ENCODE measurements around the gene PRKAG2. TPM values are rescaled to one million over a fixed set of nuclear protein-coding genes. Genes with fewer than 3 reads are reported as not detected.
A peak's percentile ranks its signal among the peaks of the same experiment; 100 is the strongest.

PRKAG2 gene
- total and polyA plus RNA-seq, 8 donors = 19.9 to 302 (median 60.9) TPM

DNA sequence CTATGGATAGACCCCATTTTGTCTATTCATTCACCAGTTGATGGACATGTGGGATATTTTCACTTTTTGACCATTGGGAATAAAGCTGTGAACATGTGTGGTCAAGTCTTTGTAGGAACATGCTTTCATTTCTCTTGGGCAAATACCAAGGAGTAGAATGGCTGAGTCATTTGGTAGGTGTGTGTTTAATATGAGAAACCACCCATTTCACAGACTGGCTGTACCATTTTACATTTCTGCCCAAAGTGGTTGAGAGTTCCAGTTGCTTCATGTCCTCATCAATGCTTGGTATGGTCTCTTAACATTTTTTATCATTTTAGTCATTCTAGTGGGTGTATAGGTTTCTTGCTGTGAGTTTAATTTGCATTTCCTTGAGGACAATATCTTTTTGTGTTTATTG, 232.4 kb downstream of the PRKAG2 start:
- DNase-seq = no peak
- H3K27me3 ChIP-seq = no peaks in the 10 kb centered on the region
- H3K4me1 ChIP-seq = peaks cover 0 to 13% (median 5%) of the 10 kb centered on the region in 4 donors
- no peak overlapping the region for H3K4me3 ChIP-seq
- H3K36me3 ChIP-seq = no peaks in the 10 kb centered on the region
- H3K27ac ChIP-seq = no peak overlapping the region
- intact Hi-C loops (cut with DNase I; ENCODE audit: low total_unique reads) = no loop called here
- TF ChIP-seq EP300 (IDR thresholded peaks at IDR 0.05) = no peak
- TF ChIP-seq POLR2AphosphoS5 (IDR thresholded peaks at IDR 0.05) = no peak
- TF ChIP-seq, protein P1, sequence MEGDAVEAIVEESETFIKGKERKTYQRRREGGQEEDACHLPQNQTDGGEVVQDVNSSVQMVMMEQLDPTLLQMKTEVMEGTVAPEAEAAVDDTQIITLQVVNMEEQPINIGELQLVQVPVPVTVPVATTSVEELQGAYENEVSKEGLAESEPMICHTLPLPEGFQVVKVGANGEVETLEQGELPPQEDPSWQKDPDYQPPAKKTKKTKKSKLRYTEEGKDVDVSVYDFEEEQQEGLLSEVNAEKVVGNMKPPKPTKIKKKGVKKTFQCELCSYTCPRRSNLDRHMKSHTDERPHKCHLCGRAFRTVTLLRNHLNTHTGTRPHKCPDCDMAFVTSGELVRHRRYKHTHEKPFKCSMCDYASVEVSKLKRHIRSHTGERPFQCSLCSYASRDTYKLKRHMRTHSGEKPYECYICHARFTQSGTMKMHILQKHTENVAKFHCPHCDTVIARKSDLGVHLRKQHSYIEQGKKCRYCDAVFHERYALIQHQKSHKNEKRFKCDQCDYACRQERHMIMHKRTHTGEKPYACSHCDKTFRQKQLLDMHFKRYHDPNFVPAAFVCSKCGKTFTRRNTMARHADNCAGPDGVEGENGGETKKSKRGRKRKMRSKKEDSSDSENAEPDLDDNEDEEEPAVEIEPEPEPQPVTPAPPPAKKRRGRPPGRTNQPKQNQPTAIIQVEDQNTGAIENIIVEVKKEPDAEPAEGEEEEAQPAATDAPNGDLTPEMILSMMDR (IDR thresholded peaks at IDR 0.05) = no peak
- TF ChIP-seq POLR2A (IDR thresholded peaks at IDR 0.05) = no peak
- peaks cover 0 to 5% (median 0%) of the 10 kb centered on the region in 4 donors for H3K9me3 ChIP-seq

GRCh38 chr7:151642746-151643145, 234.2 kb downstream of the PRKAG2 start:
- peaks cover 0 to 5% (median 0%) of the 10 kb centered on the region in 4 donors for H3K9me3 ChIP-seq
- 73 to 83% (median 75%) methylated on average over 3 of the region's 3 CpGs for WGBS, 5 donors
- peaks cover 0 to 21% (median 6%) of the 10 kb centered on the region in 4 donors for H3K4me1 ChIP-seq
- intact Hi-C loops (cut with DNase I; ENCODE audit: low total_unique reads) = no loop called here
- H3K27me3 ChIP-seq = no peaks in the 10 kb centered on the region
- no peak for DNase-seq
- TF ChIP-seq POLR2AphosphoS5 (IDR thresholded peaks at IDR 0.05) (no peak), POLR2A (IDR thresholded peaks at IDR 0.05) (no peak), EP300 (IDR thresholded peaks at IDR 0.05) (no peak)
- TF ChIP-seq, protein P1 (IDR thresholded peaks at IDR 0.05) = no peak
- H3K36me3 ChIP-seq = no peaks in the 10 kb centered on the region
- H3K4me3 ChIP-seq = no peak overlapping the region
- H3K27ac ChIP-seq = no peak overlapping the region

GRCh38 chr7:151641587-151641986, 235.3 kb downstream of the PRKAG2 start:
- H3K36me3 ChIP-seq = no peaks in the 10 kb centered on the region
- intact Hi-C loops (cut with DNase I; ENCODE audit: low total_unique reads) = no loop called here
- peak overlapping the region in 2 of 5 donors; percentile 30 to 68 for H3K27ac ChIP-seq
- TF ChIP-seq POLR2AphosphoS5 (IDR thresholded peaks at IDR 0.05) = no peak
- TF ChIP-seq EP300 (IDR thresholded peaks at IDR 0.05) = no peak
- TF ChIP-seq, protein P1 (IDR thresholded peaks at IDR 0.05) = no peak
- TF ChIP-seq POLR2A (IDR thresholded peaks at IDR 0.05) = no peak
- no peak overlapping the region for H3K4me3 ChIP-seq
- peaks cover 0 to 22% (median 8%) of the 10 kb centered on the region in 4 donors for H3K4me1 ChIP-seq
- peaks cover 0 to 5% (median 0%) of the 10 kb centered on the region in 4 donors for H3K9me3 ChIP-seq
- H3K27me3 ChIP-seq = no peaks in the 10 kb centered on the region
- DNase-seq = no peak
- WGBS, 5 donors = 91 to 100% (median 98%) methylated on average over 2 of the region's 2 CpGs

- intact Hi-C loops (cut with DNase I; ENCODE audit: low total_unique reads) = no loop called here
- peaks cover 0 to 35% (median 16%) of the 10 kb centered on the region in 4 donors for H3K4me1 ChIP-seq
- WGBS, 5 donors = 58 to 71% (median 59%) methylated on average over 9 of the region's 9 CpGs
- no peaks in the 10 kb centered on the region for H3K9me3 ChIP-seq
- TF ChIP-seq EP300 (IDR thresholded peaks at IDR 0.05) = no peak
- TF ChIP-seq, protein P1 (IDR thresholded peaks at IDR 0.05) = no peak
- TF ChIP-seq POLR2AphosphoS5 (IDR thresholded peaks at IDR 0.05) = no peak
- TF ChIP-seq POLR2A (IDR thresholded peaks at IDR 0.05) = no peak
- peak overlapping the region in 4 of 5 donors; percentile 44 to 75 (median 66) for H3K27ac ChIP-seq
- peak in 1 of 2 donors; percentile 72 for DNase-seq
- no peaks in the 10 kb centered on the region for H3K27me3 ChIP-seq
- no peaks in the 10 kb centered on the region for H3K36me3 ChIP-seq
- no peak overlapping the region for H3K4me3 ChIP-seq
Measured at GRCh38 chr7:151637781-151638261, 239.1 kb downstream of the PRKAG2 start.
